Loucy (cell line): Measurements from ENCODE around the gene S1PR4.
"Not testable (repeated sequence)": the region's sequence is repeated elsewhere in the genome, so short reads cannot be mapped to it uniquely, and the experiment has no call there.

Source experiments
- H2AFZ ChIP-seq: fragments of 200-600 bp; sonication (generic); 2 replicates; pipeline ENCODE4 v1.6.0; 2016; ENCODE audit warnings: antibody characterized with exemption, mild to moderate bottlenecking, low read length, moderate library complexity
- H3F3A ChIP-seq: fragments of 200-600 bp; 2 replicates; pipeline ENCODE4 v1.6.0; 2016; ENCODE audit warnings: antibody characterized with exemption, low read depth, mild to moderate bottlenecking
- H3K27me3 ChIP-seq: fragments of 200-600 bp; sonication (generic); 2 replicates; pipeline ENCODE4 v1.6.1; 2014; ENCODE audit warnings: low read length, mild to moderate bottlenecking; ENCODE audit not compliant: insufficient read depth, poor library complexity, severe bottlenecking
- H3K36me3 ChIP-seq: fragments of 200-600 bp; sonication (generic); 2 replicates; pipeline ENCODE4 v1.6.1; 2016; ENCODE audit warnings: low read length; ENCODE audit not compliant: insufficient read depth
- H3K4me1 ChIP-seq: fragments of 200-600 bp; sonication (generic); 2 replicates; pipeline ENCODE4 v1.5.1; 2014; ENCODE audit warnings: low read length, mild to moderate bottlenecking; ENCODE audit not compliant: insufficient read depth, poor library complexity, severe bottlenecking
- H3K4me2 ChIP-seq: fragments of 200-600 bp; sonication (generic); 2 replicates; pipeline ENCODE4 v1.6.0; 2014; ENCODE audit warnings: antibody characterized with exemption, low read length, low read depth, mild to moderate bottlenecking; ENCODE audit not compliant: poor library complexity, severe bottlenecking
- H3K4me3 ChIP-seq: fragments of 200-600 bp; sonication (generic); 2 replicates; pipeline ENCODE4 v1.5.1; 2014; ENCODE audit warnings: low read length, mild to moderate bottlenecking, mixed read lengths; ENCODE audit not compliant: poor library complexity, severe bottlenecking
- H3K79me2 ChIP-seq: fragments of 200-600 bp; sonication (generic); 2 replicates; pipeline ENCODE4 v1.6.1; 2014; ENCODE audit warnings: low read length; ENCODE audit not compliant: insufficient read depth
- H3K9ac ChIP-seq: fragments of 200-600 bp; sonication (generic); 2 replicates; pipeline ENCODE4 v1.6.0; 2014; ENCODE audit warnings: mild to moderate bottlenecking, low read depth, low read length, moderate library complexity; ENCODE audit not compliant: poor library complexity, severe bottlenecking
- H3K9me2 ChIP-seq: fragments of 200-600 bp; sonication (generic); replicated peaks from 2 replicates; pipeline ENCODE4 v1.6.1; 2016; ENCODE audit warnings: low read depth, low read length, mixed read lengths
- H3K9me3 ChIP-seq: fragments of 200-600 bp; sonication (generic); 2 replicates; pipeline ENCODE4 v1.6.1; 2014; ENCODE audit warnings: mild to moderate bottlenecking, antibody characterized with exemption, low read length, low read depth; ENCODE audit not compliant: insufficient read depth
- H4K20me1 ChIP-seq: fragments of 200-600 bp; sonication (generic); 2 replicates; pipeline ENCODE4 v1.6.0; 2014; ENCODE audit warnings: antibody characterized with exemption, low read length, mild to moderate bottlenecking; ENCODE audit not compliant: insufficient read depth, poor library complexity, severe bottlenecking
- CTCF ChIP-seq: fragments of 200-600 bp; sonication (generic); conservative IDR thresholded peaks from 2 replicates; pipeline ENCODE4 v1.5.1; 2014; ENCODE audit warnings: mild to moderate bottlenecking, antibody characterized with exemption, low read length
- EZH2phosphoT487 ChIP-seq: fragments of 200-600 bp; IDR thresholded peaks from 2 replicates; pipeline ENCODE4 v1.6.1; 2018; ENCODE audit warnings: antibody characterized with exemption, mild to moderate bottlenecking, moderate library complexity, borderline replicate concordance

The S1PR4 gene

GRCh38 chr19:3190921-3191805, 12.6 kb downstream of the S1PR4 start:
- Histone ChIP-seq H3K9me2 (no peaks in the 10 kb centered on the region), H3K9me3 (no peaks in the 10 kb centered on the region), H3K4me3 (no peak overlapping the region), H3K9ac (no peak overlapping the region), H2AFZ (no peak overlapping the region), H3K4me1 (peaks cover 26% of the 10 kb centered on the region), H3K79me2 (peaks cover 56% of the 10 kb centered on the region), H3K36me3 (no peaks in the 10 kb centered on the region; the same call in 1 of the 2 replicates), H4K20me1 (peaks cover 22% of the 10 kb centered on the region), H3K27me3 (no peaks in the 10 kb centered on the region), H3K4me2 (no peak overlapping the region), H3F3A (no peaks in the 10 kb centered on the region)
- TF ChIP-seq CTCF: no peak
- no peak for TF ChIP-seq EZH2phosphoT487

GRCh38 chr19:3191806-3192104, 13.2 kb downstream of the S1PR4 start:
- not testable (repeated sequence) for H3K9me3 ChIP-seq, H3K9ac ChIP-seq, H3K4me2 ChIP-seq, H3K27me3 ChIP-seq, H2AFZ ChIP-seq, H3K36me3 ChIP-seq, H3K4me3 ChIP-seq, H3K9me2 ChIP-seq, H3F3A ChIP-seq
- peaks cover 16% of the 10 kb centered on the region for H4K20me1 ChIP-seq
- peaks cover 50% of the 10 kb centered on the region for H3K79me2 ChIP-seq
- peaks cover 21% of the 10 kb centered on the region for H3K4me1 ChIP-seq

GRCh38 chr19:3192228-3192635, 13.7 kb downstream of the S1PR4 start:
- H3K9me2 ChIP-seq: no peaks in the 10 kb centered on the region
- peaks cover 45% of the 10 kb centered on the region for H3K79me2 ChIP-seq
- H3K4me3 ChIP-seq: no peak overlapping the region
- peaks cover 16% of the 10 kb centered on the region for H3K4me1 ChIP-seq
- H3F3A ChIP-seq: no peaks in the 10 kb centered on the region
- TF ChIP-seq CTCF (no peak), EZH2phosphoT487 (no peak)
- no peaks in the 10 kb centered on the region for H3K27me3 ChIP-seq
- H3K9me3 ChIP-seq: no peaks in the 10 kb centered on the region
- H3K36me3 ChIP-seq: peaks cover 3% of the 10 kb centered on the region; the same call in 1 of the 2 replicates
- no peak overlapping the region for H3K9ac ChIP-seq
- no peak overlapping the region for H3K4me2 ChIP-seq
- no peak overlapping the region for H2AFZ ChIP-seq
- peaks cover 11% of the 10 kb centered on the region for H4K20me1 ChIP-seq

- H3K4me1 ChIP-seq: peaks cover 12% of the 10 kb centered on the region
These were observed 14.1 kb downstream of the S1PR4 start for GRCh38 chr19:3192684-3193083.

More at GRCh38 chr19:3192684-3193083, 14.1 kb downstream of the S1PR4 start:
- Histone ChIP-seq H3K4me2 (no peak overlapping the region), H3K27me3 (no peaks in the 10 kb centered on the region), H3F3A (no peaks in the 10 kb centered on the region), H3K9me3 (no peaks in the 10 kb centered on the region), H3K9ac (no peak overlapping the region), H3K36me3 (peaks cover 3% of the 10 kb centered on the region; the same call in 1 of the 2 replicates), H3K9me2 (no peaks in the 10 kb centered on the region), H3K4me3 (no peak overlapping the region), H4K20me1 (peaks cover 10% of the 10 kb centered on the region), H2AFZ (no peak overlapping the region), H3K79me2 (peaks cover 41% of the 10 kb centered on the region)
- TF ChIP-seq EZH2phosphoT487 (no peak), CTCF (no peak)
